Pons (tissue), 1 donor: ENCODE measurements around the gene LCE2C.

Experiments used
- DNase-seq: peaks from one replicate; pipeline ENCODE4 v3.0.0-alpha.2; 2016; ENCODE audit warnings: low spot score

The LCE2C gene

GRCh38 chr1:152725261-152725660 lies 50.2 kb downstream of the LCE2C start:
- DNase-seq, result no peak
